Activated CD8-positive, alpha-beta memory T cell treated with anti-CD3 and anti-CD28 coated beads, Interleukin-2, amount 10 ng/mL, durations not matched to agents 7 days and 5 days (primary cell): Measurements from ENCODE around the gene TBX10. TPM values are rescaled to one million over a fixed set of nuclear protein-coding genes. Genes with fewer than 3 reads are reported as not detected.
"Not testable (repeated sequence)": the region's sequence is repeated elsewhere in the genome, so short reads cannot be mapped to it uniquely, and the experiment has no call there.

Experiments
- ATAC-seq: fragments of 150-1000 bp; cut with Tn5 transposase; one replicate; pipeline ENCODE4 v1.10.0; 2021; ENCODE audit warnings: moderate library complexity
- CTCF ChIA-PET: fragments of 350-600 bp; sonication (Branson Sonifier 250); formaldehyde crosslinking; loops from one replicate; lab custom pipeline; 2021; ENCODE audit warnings: antibody characterized with exemption; lab: Charles Lee
- DNase-seq: peaks from one replicate; pipeline ENCODE4 v3.0.0-alpha.2; 2020
- H3K27ac Mint-ChIP-seq: one replicate; pipeline ENCODE4 v1.8.0; 2021; ENCODE audit warnings: mild to moderate bottlenecking, mixed read lengths
- H3K27me3 Mint-ChIP-seq: one replicate; pipeline ENCODE4 v1.8.0; 2021; ENCODE audit warnings: mixed read lengths
- H3K36me3 Mint-ChIP-seq: one replicate; pipeline ENCODE4 v1.8.0; 2021; ENCODE audit warnings: mild to moderate bottlenecking, mixed read lengths
- H3K4me1 Mint-ChIP-seq: one replicate; pipeline ENCODE4 v1.8.0; 2021; ENCODE audit warnings: mixed read lengths
- H3K4me3 Mint-ChIP-seq: one replicate; pipeline ENCODE4 v1.8.0; 2021; ENCODE audit warnings: mild to moderate bottlenecking, moderate library complexity, mixed read lengths
- H3K9me3 Mint-ChIP-seq: one replicate; pipeline ENCODE4 v1.8.0; 2022; ENCODE audit warnings: low read depth, mixed read lengths
- total RNA-seq, 2 experiments: library from RNA; stranded (reverse); gene quantifications; one replicate each; pipeline ENCODE4 v1.2.3, GENCODE V29; 2021

The TBX10 gene
- total RNA-seq = not detected

DNA sequence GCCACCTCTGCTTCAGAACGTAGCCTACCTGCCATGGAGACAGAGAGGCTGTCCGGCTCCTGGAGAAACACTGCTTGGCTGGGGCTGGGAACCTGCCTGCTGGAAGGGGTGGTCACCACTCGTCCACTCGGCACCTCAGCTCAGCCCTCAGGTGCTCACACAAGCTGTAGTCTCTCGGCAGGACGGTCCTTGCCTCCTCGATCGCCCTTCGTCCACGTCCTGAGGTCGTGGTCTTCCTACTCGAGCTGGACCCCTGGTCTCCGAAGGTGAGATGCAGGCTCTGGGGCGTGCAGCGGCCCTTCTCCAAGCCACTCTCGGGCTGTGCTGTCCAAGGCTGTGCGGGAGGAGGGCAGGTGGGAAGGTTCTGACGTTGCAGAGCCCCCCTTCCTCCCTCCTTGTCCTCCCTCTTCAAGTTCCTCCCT, at the start of gene TBX10:
TBX10 (minus strand) TSS at position 326 of the 422 bp plus-strand sequence; CDS start at position 35, 291 bp downstream.
- DNase-seq (no peak), ATAC-seq (no peak)
- Mint-ChIP-seq H3K9me3 (peaks cover 3% of the 10 kb centered on the region), H3K4me1 (peaks cover 15% of the 10 kb centered on the region), H3K27me3 (peaks cover 4% of the 10 kb centered on the region), H3K27ac (no peak within 1 kb of the TSS), H3K36me3 (no peaks in the 10 kb centered on the region), H3K4me3 (no peak within 1 kb of the TSS)
- CTCF ChIA-PET = interaction anchor here (0.7 to 4.2 kb wide), 7 partner anchors 10 to 59 kb away, joined by 3 to 22 read pairs (median 3); partner anchors contain the start of gene NUDT8

DNA sequence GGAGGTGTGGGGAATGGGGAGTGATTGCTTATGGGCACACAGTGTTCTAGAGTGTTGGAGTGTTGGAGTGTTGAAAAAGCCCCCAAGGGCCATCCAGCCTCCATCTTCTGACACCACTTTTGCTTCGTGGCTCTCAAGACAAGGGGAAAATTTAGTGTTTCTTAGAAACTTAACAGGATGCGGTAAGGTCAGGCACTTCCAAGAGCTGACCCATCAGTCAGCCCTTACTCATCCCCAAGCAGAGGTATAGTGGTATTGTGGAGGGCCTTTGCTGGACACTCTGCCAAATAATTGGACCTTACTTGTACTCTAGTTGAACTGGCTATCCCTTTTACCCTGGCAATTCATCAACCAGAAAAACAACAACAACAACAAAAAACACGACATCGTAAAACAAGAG, 49.6 kb upstream of the TBX10 start:
- Mint-ChIP-seq H3K27me3 (peaks cover 46% of the 10 kb centered on the region), H3K9me3 (no peaks in the 10 kb centered on the region), H3K36me3 (peaks cover 1% of the 10 kb centered on the region), H3K4me3 (no peak overlapping the region), H3K27ac (no peak overlapping the region), H3K4me1 (peaks cover 13% of the 10 kb centered on the region)
- ATAC-seq = no peak
- DNase-seq = no peak
- CTCF ChIA-PET = interaction anchor here (3.7 kb wide), 1 partner anchor 59 kb away, joined by 25 read pairs; the partner anchor contains the start of gene NUDT8

- CTCF ChIA-PET = interaction anchor here (0.7 kb wide), 2 partner anchors 13 to 28 kb away, joined by 3 read pairs; no protein-coding TSS in a partner anchor
- Mint-ChIP-seq H3K4me1 (peaks cover 13% of the 10 kb centered on the region), H3K27me3 (peaks cover 42% of the 10 kb centered on the region), H3K27ac (no peak overlapping the region), H3K9me3 (no peaks in the 10 kb centered on the region), H3K36me3 (peaks cover 1% of the 10 kb centered on the region), H3K4me3 (no peak overlapping the region)
- ATAC-seq = no peak
- no peak for DNase-seq
Observed at GRCh38 chr11:67687986-67688385, 48.4 kb upstream of the TBX10 start.

DNA sequence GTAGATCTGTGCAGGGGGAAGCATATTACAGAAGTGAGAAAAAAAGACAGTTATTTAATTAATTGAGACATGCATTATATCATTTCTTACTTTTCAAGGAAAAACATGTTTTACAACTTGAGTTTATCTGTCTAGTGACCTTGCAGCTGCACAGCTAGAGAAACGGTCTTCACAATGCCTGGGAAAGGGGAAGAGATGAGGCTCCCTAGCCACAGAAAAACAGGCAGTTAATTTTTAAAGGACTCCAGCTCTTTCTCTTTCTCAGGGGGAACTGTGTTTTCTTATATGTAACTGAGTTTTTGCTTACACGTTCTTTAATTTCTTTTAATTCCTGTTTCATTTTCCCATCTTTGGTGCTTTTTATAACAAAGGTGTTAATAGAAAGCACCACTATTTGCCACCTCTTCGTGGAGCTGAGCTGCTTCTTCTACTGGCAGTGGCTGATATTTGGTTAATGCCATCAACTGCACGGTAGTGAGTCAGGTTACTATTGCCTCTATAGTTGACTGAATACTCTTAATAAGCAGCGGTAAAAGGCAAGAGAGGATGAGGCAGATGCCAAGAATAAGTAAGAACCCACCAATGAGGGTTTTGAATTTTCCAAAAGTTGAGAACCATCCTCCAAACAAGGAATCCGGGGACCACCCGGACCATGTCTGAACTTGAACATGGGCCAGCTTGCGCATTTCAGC, 46.2 kb upstream of the TBX10 start:
- H3K36me3 Mint-ChIP-seq, H3K4me3 Mint-ChIP-seq, H3K9me3 Mint-ChIP-seq, ATAC-seq, H3K27ac Mint-ChIP-seq, CTCF ChIA-PET, DNase-seq: not testable (repeated sequence)
- H3K27me3 Mint-ChIP-seq = peaks cover 25% of the 10 kb centered on the region
- H3K4me1 Mint-ChIP-seq = peaks cover 18% of the 10 kb centered on the region

- not testable (repeated sequence) for DNase-seq, H3K9me3 Mint-ChIP-seq, H3K27ac Mint-ChIP-seq, ATAC-seq, H3K4me1 Mint-ChIP-seq, H3K36me3 Mint-ChIP-seq, H3K4me3 Mint-ChIP-seq
- peaks cover 20% of the 10 kb centered on the region for H3K27me3 Mint-ChIP-seq
- CTCF ChIA-PET = interaction anchor here (1.2 kb wide), 1 partner anchor 50 kb away, joined by 3 read pairs; no protein-coding TSS in a partner anchor
Observed at GRCh38 chr11:67682126-67683034, 42.8 kb upstream of the TBX10 start.

DNA sequence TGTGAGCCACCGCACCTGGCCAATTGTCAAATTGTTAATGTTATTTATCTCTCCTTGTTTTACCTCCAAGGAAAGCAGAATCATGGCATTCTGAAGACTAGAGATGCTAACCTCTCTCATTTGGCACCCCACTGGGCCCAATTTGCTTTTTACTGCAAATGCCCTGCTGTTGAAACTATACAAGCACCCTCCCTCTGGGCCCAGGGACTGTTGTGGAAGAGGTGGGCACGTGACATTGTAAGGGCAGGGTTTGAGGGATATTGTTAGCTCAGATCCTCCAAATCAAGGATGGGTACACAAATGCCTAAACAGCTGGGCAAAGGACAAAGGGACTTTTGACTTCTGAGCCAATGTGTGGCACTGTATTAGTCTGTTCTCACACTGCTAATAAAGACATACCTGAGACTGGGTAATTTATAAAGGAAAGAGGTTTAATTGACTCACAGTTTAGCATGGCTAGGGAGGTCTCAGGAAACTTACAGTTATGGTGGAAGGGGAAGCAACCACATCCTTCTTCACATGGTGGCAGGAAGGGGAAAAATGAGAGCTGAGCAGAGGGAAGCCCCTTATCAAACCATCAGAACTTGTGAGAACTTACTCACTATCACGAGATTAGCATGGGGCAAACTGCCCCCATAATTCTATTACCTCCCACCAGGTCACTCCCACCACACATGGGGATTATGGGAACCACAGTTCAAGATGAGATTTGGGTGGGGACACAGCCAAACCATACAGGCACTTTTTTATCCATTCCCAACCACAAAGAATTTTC, 41.3 kb upstream of the TBX10 start:
- CTCF ChIA-PET = no interaction called here
- DNase-seq (no peak), ATAC-seq (no peak)
- H3K27ac Mint-ChIP-seq = peak overlapping the region; percentile 48
- H3K4me3 Mint-ChIP-seq = no peak overlapping the region
- peaks cover 5% of the 10 kb centered on the region for H3K4me1 Mint-ChIP-seq
- H3K36me3 Mint-ChIP-seq = no peaks in the 10 kb centered on the region
- peaks cover 28% of the 10 kb centered on the region for H3K27me3 Mint-ChIP-seq
- peaks cover 2% of the 10 kb centered on the region for H3K9me3 Mint-ChIP-seq

- CTCF ChIA-PET = no interaction called here
- Mint-ChIP-seq H3K4me1 (no peaks in the 10 kb centered on the region), H3K27me3 (peaks cover 20% of the 10 kb centered on the region), H3K27ac (no peak overlapping the region), H3K9me3 (peaks cover 2% of the 10 kb centered on the region), H3K36me3 (no peaks in the 10 kb centered on the region), H3K4me3 (no peak overlapping the region)
- DNase-seq (no peak), ATAC-seq (no peak)
Observed at GRCh38 chr11:67675058-67675747, 35.6 kb upstream of the TBX10 start.

DNA sequence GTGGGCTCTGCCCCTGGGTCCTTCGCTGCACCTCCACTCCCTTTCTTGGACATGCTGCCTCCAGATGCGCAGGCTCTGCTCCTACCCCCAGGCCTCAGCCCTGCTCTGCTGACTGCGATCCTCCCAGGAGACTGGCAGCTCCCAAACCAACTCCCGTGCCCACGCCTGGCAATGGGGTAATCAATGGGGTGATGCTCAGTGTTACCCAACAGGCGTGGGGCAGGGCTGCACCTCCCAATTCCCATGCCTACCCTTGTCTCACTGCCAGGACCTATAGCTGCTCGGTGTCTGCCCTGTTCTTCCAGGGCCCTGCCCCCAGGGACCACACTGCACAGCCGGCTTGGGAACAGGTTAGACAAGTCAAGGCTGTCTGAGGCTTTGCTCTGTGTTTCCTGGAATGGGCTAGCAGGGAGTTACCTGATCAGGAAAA, 34.9 kb upstream of the TBX10 start, which contains the start of gene ALDH3B2:
ALDH3B2 (minus strand) TSS at position 182 of the 430 bp plus-strand sequence. CDS start 7,688 bp downstream, outside the sequence.
- no peak for ATAC-seq
- CTCF ChIA-PET = no interaction called here

DNA sequence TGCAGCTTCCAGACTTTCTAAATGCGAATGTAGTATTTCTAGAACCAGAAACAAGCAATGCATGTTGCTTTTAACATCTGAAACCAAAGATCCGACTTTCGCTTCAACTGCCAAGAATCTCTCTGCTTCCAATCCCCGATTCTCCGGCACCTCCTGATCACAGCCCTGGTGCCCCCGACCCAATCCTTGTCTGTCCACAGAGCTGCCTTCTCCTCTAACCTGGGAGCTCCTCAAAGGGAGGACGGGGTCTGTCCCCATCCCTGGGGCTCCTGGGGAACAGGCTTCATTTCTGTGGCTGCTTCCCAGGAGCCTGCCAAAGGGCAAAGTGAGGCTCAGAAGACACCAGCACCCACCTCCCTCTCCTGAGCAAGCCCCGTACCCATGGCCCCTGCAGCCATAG, 34.3 kb upstream of the TBX10 start:
- H3K4me3 Mint-ChIP-seq = no peak overlapping the region
- peaks cover 2% of the 10 kb centered on the region for H3K9me3 Mint-ChIP-seq
- DNase-seq = no peak
- CTCF ChIA-PET = no interaction called here
- H3K4me1 Mint-ChIP-seq = no peaks in the 10 kb centered on the region
- H3K27ac Mint-ChIP-seq = no peak overlapping the region
- peaks cover 20% of the 10 kb centered on the region for H3K27me3 Mint-ChIP-seq
- ATAC-seq = no peak
- H3K36me3 Mint-ChIP-seq = no peaks in the 10 kb centered on the region

More for the DNA sequence above, 34.9 kb upstream of the TBX10 start, which contains the start of gene ALDH3B2:
- peaks cover 2% of the 10 kb centered on the region for H3K9me3 Mint-ChIP-seq
- DNase-seq = no peak
- H3K36me3 Mint-ChIP-seq = no peaks in the 10 kb centered on the region
- H3K27ac Mint-ChIP-seq = no peak within 1 kb of the TSS
- H3K4me3 Mint-ChIP-seq = no peak within 1 kb of the TSS
- H3K27me3 Mint-ChIP-seq = peaks cover 20% of the 10 kb centered on the region
- H3K4me1 Mint-ChIP-seq = no peaks in the 10 kb centered on the region

DNA sequence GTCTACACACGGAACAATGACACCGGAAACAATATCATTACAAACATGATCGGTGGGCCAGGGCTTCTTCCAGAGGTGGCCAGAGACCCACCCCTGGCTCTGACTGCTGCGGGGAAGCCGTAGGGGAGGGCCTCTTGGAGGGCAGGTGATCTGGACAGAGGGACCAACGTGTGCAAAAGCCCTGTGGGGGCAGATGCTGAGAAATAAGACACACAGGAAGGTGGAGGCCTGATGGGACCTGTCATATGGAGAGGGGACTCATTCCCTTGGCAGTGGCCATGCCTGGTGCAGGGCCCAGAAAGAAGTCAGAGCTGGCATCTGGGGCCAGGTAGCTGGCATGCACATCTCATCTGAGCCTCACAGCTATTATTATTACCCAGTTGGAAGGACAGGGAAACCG, 33.8 kb upstream of the TBX10 start:
- CTCF ChIA-PET = interaction anchor here (0.7 kb wide), 1 partner anchor 47 kb away, joined by 3 read pairs; no protein-coding TSS in a partner anchor
- no peaks in the 10 kb centered on the region for H3K36me3 Mint-ChIP-seq
- ATAC-seq = no peak

DNA sequence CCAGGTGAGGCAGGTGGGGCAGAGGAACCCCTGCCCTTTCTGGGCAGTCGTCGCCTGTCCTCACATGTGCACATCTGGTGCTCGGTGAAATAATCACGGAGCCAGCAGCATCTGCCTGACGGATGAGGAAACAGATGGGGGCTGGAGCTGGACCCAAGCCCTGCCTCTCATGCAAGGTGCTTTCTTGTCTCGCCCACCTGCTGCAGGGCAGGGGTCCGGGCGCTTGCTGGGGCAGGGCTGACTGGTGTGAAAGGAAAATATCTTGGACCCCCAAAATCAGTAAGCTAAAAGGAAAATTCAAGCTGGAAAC, 31.6 kb upstream of the TBX10 start:
- H3K27ac Mint-ChIP-seq = no peak overlapping the region
- no peak overlapping the region for H3K4me3 Mint-ChIP-seq
- CTCF ChIA-PET = interaction anchor here (2.2 kb wide), 1 partner anchor 42 kb away, joined by 6 read pairs; the partner anchor contains the start of gene NUDT8
- no peaks in the 10 kb centered on the region for H3K36me3 Mint-ChIP-seq
- no peaks in the 10 kb centered on the region for H3K9me3 Mint-ChIP-seq
- peaks cover 1% of the 10 kb centered on the region for H3K27me3 Mint-ChIP-seq
- no peaks in the 10 kb centered on the region for H3K4me1 Mint-ChIP-seq
- ATAC-seq (no peak), DNase-seq (no peak)

More for the DNA sequence above, 33.8 kb upstream of the TBX10 start:
- no peak overlapping the region for H3K27ac Mint-ChIP-seq
- DNase-seq = no peak
- no peak overlapping the region for H3K4me3 Mint-ChIP-seq
- peaks cover 2% of the 10 kb centered on the region for H3K9me3 Mint-ChIP-seq
- peaks cover 19% of the 10 kb centered on the region for H3K27me3 Mint-ChIP-seq
- no peaks in the 10 kb centered on the region for H3K4me1 Mint-ChIP-seq
